ENCODE data around the gene DDX51.

DNA sequence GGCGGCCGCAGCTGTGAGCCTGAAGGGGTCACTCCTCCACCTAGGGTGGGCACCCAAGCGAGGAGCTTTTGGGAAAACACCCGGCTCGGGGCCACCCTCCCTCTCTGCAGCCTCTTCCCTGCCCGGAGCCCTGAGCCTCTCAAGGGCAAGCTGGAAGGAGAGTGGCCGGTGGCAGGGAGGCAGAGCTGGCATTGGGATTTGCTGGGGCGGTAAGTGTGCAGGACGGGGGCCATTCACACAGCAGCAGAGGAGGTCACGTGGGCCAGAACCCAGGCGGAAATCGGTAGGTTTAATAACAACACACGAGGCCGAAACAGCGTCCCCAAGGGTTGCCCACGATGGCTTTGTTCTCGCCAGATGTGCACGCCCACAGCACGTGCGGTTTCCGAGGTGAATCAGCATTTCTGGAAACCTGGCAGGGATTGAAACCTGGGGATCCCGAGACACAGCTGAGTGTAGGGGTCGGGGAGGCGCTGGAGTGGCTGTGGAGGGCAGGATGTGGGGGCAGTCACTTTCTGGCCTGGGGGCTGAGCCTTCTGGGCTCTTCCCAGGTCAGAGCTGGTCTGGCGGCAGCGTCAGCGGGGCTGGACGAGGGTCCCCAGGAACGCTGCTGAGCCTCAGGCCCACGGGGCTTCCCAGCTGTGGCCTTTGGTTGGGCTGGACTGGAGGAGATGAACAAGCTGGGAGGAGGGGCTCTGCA, 23.6 kb upstream of the DDX51 start:
- no peak for TF ChIP-seq CTCF (IDR thresholded peaks at IDR 0.05; ENCODE audit: low read depth, low read length, missing input control)
- no peak for TF ChIP-seq REST (IDR thresholded peaks at IDR 0.05)
- TF ChIP-seq SP1 (IDR thresholded peaks at IDR 0.05) = no peak
- TF ChIP-seq, protein P1, sequence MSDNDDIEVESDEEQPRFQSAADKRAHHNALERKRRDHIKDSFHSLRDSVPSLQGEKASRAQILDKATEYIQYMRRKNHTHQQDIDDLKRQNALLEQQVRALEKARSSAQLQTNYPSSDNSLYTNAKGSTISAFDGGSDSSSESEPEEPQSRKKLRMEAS (IDR thresholded peaks at IDR 0.05) = no peak

Measured in liver (tissue), 3 donors.